DMS53 treated with DMSO at 0.1 percent for 48 hours (cell line): ENCODE results near the gene NHSL1.

ENCODE experiments used
- DNase-seq: peaks from one replicate; lab custom pipeline; 2025; ENCODE audit not compliant: unreplicated experiment; lab: John Stamatoyannopoulos, UW

NHSL1 gene

DNA sequence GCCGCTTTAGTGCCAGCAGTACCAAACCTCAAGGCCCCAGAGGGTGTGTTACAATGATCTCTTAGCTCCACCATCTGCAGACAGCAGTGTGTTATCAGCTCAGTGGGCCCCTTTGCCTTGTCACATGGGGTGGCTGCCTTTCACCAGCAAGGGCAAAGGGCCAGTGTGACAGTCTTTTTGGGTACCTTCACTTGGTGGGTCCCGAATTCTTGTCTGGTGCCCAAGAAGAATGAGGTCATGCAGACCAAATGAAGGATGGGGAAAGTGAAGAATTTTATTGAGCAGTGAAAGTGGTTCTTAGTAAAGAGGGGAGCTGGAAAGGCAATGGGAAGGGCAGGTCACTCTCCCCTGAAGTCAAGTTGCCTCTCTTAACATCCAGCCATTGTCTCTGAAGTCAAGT is 124.5 kb downstream of the NHSL1 start:
- no peak for DNase-seq

- no peak for DNase-seq
Measured at GRCh38 chr6:138374230-138374629, 125.1 kb downstream of the NHSL1 start.

GRCh38 chr6:138372711-138373463 is 126.4 kb downstream of the NHSL1 start:
- DNase-seq, result no peak
